ENCODE results near the gene MMP10. TPM values are rescaled to one million over a fixed set of nuclear protein-coding genes. Genes with fewer than 3 reads are reported as not detected.
"Not testable (repeated sequence)": the region's sequence is repeated elsewhere in the genome, so short reads cannot be mapped to it uniquely, and the experiment has no call there.

The MMP10 gene
- total RNA-seq, 1 donor from 2014 or later = not detected

GRCh38 chr11:102767800-102768199 is 12.6 kb downstream of the MMP10 start:
- Mint-ChIP-seq H3K36me3 (ENCODE audit: low read depth) (no peaks in the 10 kb centered on the region), H3K27me3 (peaks cover 4% of the 10 kb centered on the region), H3K4me3 (no peak overlapping the region), H3K9me3 (no peaks in the 10 kb centered on the region), H3K4me1 (no peaks in the 10 kb centered on the region), H3K27ac (no peak overlapping the region)
- DNase-seq = no peak
- intact Hi-C loops (cut with micrococcal nuclease) = no loop called here

- H3K36me3 Mint-ChIP-seq (ENCODE audit: low read depth) = no peaks in the 10 kb centered on the region
- no peak overlapping the region for H3K4me3 Mint-ChIP-seq
- peaks cover 1% of the 10 kb centered on the region for H3K27me3 Mint-ChIP-seq
- no peak overlapping the region for H3K27ac Mint-ChIP-seq
- peak; percentile 49 for DNase-seq
- H3K4me1 Mint-ChIP-seq = peaks cover 2% of the 10 kb centered on the region
- no peaks in the 10 kb centered on the region for H3K9me3 Mint-ChIP-seq
- intact Hi-C loops (cut with micrococcal nuclease) = no loop called here
Observed at GRCh38 chr11:102763440-102763839, 17.0 kb downstream of the MMP10 start.

GRCh38 chr11:102762361-102762767 is 18.1 kb downstream of the MMP10 start:
- Mint-ChIP-seq H3K36me3 (ENCODE audit: low read depth) (no peaks in the 10 kb centered on the region), H3K27me3 (peaks cover 4% of the 10 kb centered on the region), H3K27ac (no peak overlapping the region), H3K4me1 (peaks cover 2% of the 10 kb centered on the region), H3K4me3 (no peak overlapping the region), H3K9me3 (no peaks in the 10 kb centered on the region)
- intact Hi-C loops (cut with micrococcal nuclease) = no loop called here
- no peak for DNase-seq

- Mint-ChIP-seq H3K4me3 (no peak overlapping the region), H3K36me3 (ENCODE audit: low read depth) (no peaks in the 10 kb centered on the region), H3K27ac (no peak overlapping the region), H3K4me1 (peaks cover 2% of the 10 kb centered on the region), H3K9me3 (no peaks in the 10 kb centered on the region), H3K27me3 (peaks cover 4% of the 10 kb centered on the region)
- intact Hi-C loops (cut with micrococcal nuclease) = no loop called here
- no peak for DNase-seq
Observed at GRCh38 chr11:102761646-102762238, 18.7 kb downstream of the MMP10 start.

- H3K9me3 Mint-ChIP-seq = no peaks in the 10 kb centered on the region
- peaks cover 6% of the 10 kb centered on the region for H3K27me3 Mint-ChIP-seq
- no peak for DNase-seq
- peaks cover 2% of the 10 kb centered on the region for H3K4me1 Mint-ChIP-seq
- H3K27ac Mint-ChIP-seq = no peak overlapping the region
- H3K36me3 Mint-ChIP-seq (ENCODE audit: low read depth) = no peaks in the 10 kb centered on the region
- H3K4me3 Mint-ChIP-seq = no peak overlapping the region
- intact Hi-C loops (cut with micrococcal nuclease) = no loop called here
Observed at GRCh38 chr11:102760344-102761035, 19.9 kb downstream of the MMP10 start.

GRCh38 chr11:102757823-102758549 is 22.4 kb downstream of the MMP10 start:
- Mint-ChIP-seq H3K27me3 (peaks cover 15% of the 10 kb centered on the region), H3K27ac (no peak overlapping the region), H3K36me3 (ENCODE audit: low read depth) (no peaks in the 10 kb centered on the region), H3K4me3 (no peak overlapping the region), H3K9me3 (no peaks in the 10 kb centered on the region), H3K4me1 (peaks cover 2% of the 10 kb centered on the region)
- no peak for DNase-seq
- intact Hi-C loops (cut with micrococcal nuclease) = no loop called here

- DNase-seq = no peak
- Mint-ChIP-seq H3K27ac (no peak overlapping the region), H3K27me3 (peaks cover 16% of the 10 kb centered on the region), H3K9me3 (no peaks in the 10 kb centered on the region), H3K4me3 (no peak overlapping the region), H3K36me3 (ENCODE audit: low read depth) (no peaks in the 10 kb centered on the region), H3K4me1 (no peaks in the 10 kb centered on the region)
- intact Hi-C loops (cut with micrococcal nuclease) = no loop called here
Observed at GRCh38 chr11:102753267-102753666, 27.2 kb downstream of the MMP10 start.

GRCh38 chr11:102751673-102752072 is 28.8 kb downstream of the MMP10 start:
- H3K9me3 Mint-ChIP-seq = no peaks in the 10 kb centered on the region

GRCh38 chr11:102749101-102749722 is 31.2 kb downstream of the MMP10 start:
- Mint-ChIP-seq H3K36me3 (ENCODE audit: low read depth) (no peaks in the 10 kb centered on the region), H3K4me3 (no peak overlapping the region), H3K27ac (no peak overlapping the region), H3K27me3 (peaks cover 8% of the 10 kb centered on the region), H3K4me1 (no peaks in the 10 kb centered on the region), H3K9me3 (no peaks in the 10 kb centered on the region)
- DNase-seq = no peak
- intact Hi-C loops (cut with micrococcal nuclease) = no loop called here

More at GRCh38 chr11:102751673-102752072, 28.8 kb downstream of the MMP10 start:
- no peak for DNase-seq
- no peaks in the 10 kb centered on the region for H3K36me3 Mint-ChIP-seq (ENCODE audit: low read depth)
- no peak overlapping the region for H3K4me3 Mint-ChIP-seq
- no peak overlapping the region for H3K27ac Mint-ChIP-seq
- intact Hi-C loops (cut with micrococcal nuclease) = no loop called here
- peaks cover 15% of the 10 kb centered on the region for H3K27me3 Mint-ChIP-seq
- no peaks in the 10 kb centered on the region for H3K4me1 Mint-ChIP-seq

GRCh38 chr11:102746746-102747578 is 33.5 kb downstream of the MMP10 start:
- H3K27me3 Mint-ChIP-seq; intact Hi-C loops (cut with micrococcal nuclease); DNase-seq; H3K4me1 Mint-ChIP-seq; H3K4me3 Mint-ChIP-seq; H3K9me3 Mint-ChIP-seq; H3K27ac Mint-ChIP-seq; H3K36me3 Mint-ChIP-seq (ENCODE audit: low read depth): not testable (repeated sequence)

GRCh38 chr11:102734650-102735049 is 45.8 kb downstream of the MMP10 start:
- no peak overlapping the region for H3K27ac Mint-ChIP-seq
- no peak overlapping the region for H3K4me3 Mint-ChIP-seq
- H3K27me3 Mint-ChIP-seq = peaks cover 16% of the 10 kb centered on the region
- intact Hi-C loops (cut with micrococcal nuclease) = loop anchor here (10.0 kb wide), 1 partner anchor 320 kb away; no protein-coding TSS in a partner anchor
- no peaks in the 10 kb centered on the region for H3K9me3 Mint-ChIP-seq
- H3K36me3 Mint-ChIP-seq (ENCODE audit: low read depth) = no peaks in the 10 kb centered on the region
- no peaks in the 10 kb centered on the region for H3K4me1 Mint-ChIP-seq
- no peak for DNase-seq

- intact Hi-C loops (cut with micrococcal nuclease) = loop anchor here (1.0 to 10.0 kb wide), 2 partner anchors 208 to 321 kb away; no protein-coding TSS in a partner anchor
- peak; percentile 83 for DNase-seq
- no peaks in the 10 kb centered on the region for H3K36me3 Mint-ChIP-seq (ENCODE audit: low read depth)
- H3K9me3 Mint-ChIP-seq = no peaks in the 10 kb centered on the region
- peaks cover 18% of the 10 kb centered on the region for H3K27me3 Mint-ChIP-seq
- no peaks in the 10 kb centered on the region for H3K4me1 Mint-ChIP-seq
- H3K27ac Mint-ChIP-seq = no peak overlapping the region
- H3K4me3 Mint-ChIP-seq = no peak overlapping the region
Observed at GRCh38 chr11:102733232-102733875, 47.1 kb downstream of the MMP10 start.

- peaks cover 15% of the 10 kb centered on the region for H3K27me3 Mint-ChIP-seq
- not testable (repeated sequence) for H3K4me1 Mint-ChIP-seq; H3K36me3 Mint-ChIP-seq (ENCODE audit: low read depth); H3K4me3 Mint-ChIP-seq; DNase-seq; H3K27ac Mint-ChIP-seq; H3K9me3 Mint-ChIP-seq
- intact Hi-C loops (cut with micrococcal nuclease) = loop anchor here (10.0 kb wide), 1 partner anchor 324 kb away; no protein-coding TSS in a partner anchor
Observed at GRCh38 chr11:102730944-102731343, 49.5 kb downstream of the MMP10 start.

Measured in activated CD4-positive, alpha-beta T cell treated with anti-CD3 and anti-CD28 coated beads, Interleukin-2, amount 10 ng/mL, durations not matched to agents 24 days and 14 days (primary cell).